ENCODE measurements around the gene UROS.

The UROS gene

DNA sequence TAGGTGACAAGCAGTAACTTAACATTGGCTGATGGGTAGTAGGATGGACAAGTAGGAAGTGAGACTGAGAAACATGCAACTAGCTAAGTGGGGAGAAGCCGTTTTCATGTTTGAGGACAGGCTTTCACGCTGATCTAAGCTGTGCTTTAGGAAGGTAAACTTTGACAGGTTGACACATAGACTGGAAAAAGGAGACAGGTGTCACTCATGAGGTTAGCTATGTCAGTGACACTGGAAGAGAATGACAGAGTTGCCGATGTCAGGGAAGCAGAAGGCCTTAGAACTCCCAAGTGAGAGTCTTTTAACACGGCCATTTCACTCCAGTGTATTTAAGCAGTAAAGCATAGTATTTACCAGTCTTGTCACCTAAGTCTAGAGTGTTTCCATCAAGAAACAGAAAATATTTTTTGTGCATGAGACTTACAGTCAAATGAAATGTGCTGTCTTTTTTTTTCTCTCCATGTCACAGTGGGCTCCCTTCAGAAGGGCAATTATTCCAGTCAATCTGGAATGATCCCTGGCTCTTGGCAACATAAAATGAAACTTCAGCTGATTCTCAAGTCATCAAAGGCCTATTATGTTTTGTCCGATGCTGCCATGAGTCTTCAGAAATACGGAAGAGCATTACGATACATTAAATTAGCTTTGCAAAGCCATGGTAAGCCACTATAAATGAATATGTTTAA is 82.9 kb downstream of the UROS start:
- no peaks in the 10 kb centered on the region for H3K9me3 ChIP-seq (ENCODE audit: control insufficient read depth, insufficient read depth, low read length)
- H3K27ac ChIP-seq (ENCODE audit: low read length): no peak overlapping the region
- WGBS (ENCODE audit: insufficient coverage, insufficient read length): no CpG with 5 or more reads among the region's 7 CpGs
- H3K27me3 ChIP-seq (ENCODE audit: control insufficient read depth, insufficient read depth, low read length): no peaks in the 10 kb centered on the region
- no peak for DNase-seq (ENCODE audit: low read depth, low spot score)
- no peak overlapping the region for H3K4me3 ChIP-seq (ENCODE audit: low read length)
- H3K36me3 ChIP-seq (ENCODE audit: control insufficient read depth, insufficient read depth, low read length): peaks cover 35% of the 10 kb centered on the region; the same call in 1 of the 2 replicates
- H3K4me1 ChIP-seq (ENCODE audit: control insufficient read depth, insufficient read depth, low read length): no peaks in the 10 kb centered on the region
